HCT116 (cell line): Measurements from ENCODE around the gene COPZ1.

Source experiments
- CEBPB ChIP-seq: IDR thresholded peaks from 2 replicates; pipeline ENCODE4 v1.6.1; 2012; ENCODE audit warnings: low read depth
- EGR1 ChIP-seq: IDR thresholded peaks from 2 replicates; pipeline ENCODE4 v1.6.1; 2012; ENCODE audit warnings: low read depth
- EZH2 ChIP-seq: fragments of 200-600 bp; sonication (generic); IDR thresholded peaks from 2 replicates; pipeline ENCODE4 v1.6.1; 2017; ENCODE audit warnings: antibody characterized with exemption, mixed run types
- EZH2phosphoT487 ChIP-seq: fragments of 200-600 bp; IDR thresholded peaks from 2 replicates; pipeline ENCODE4 v1.6.1; 2018; ENCODE audit warnings: antibody characterized with exemption, borderline replicate concordance
- MAX ChIP-seq: IDR thresholded peaks from 2 replicates; pipeline ENCODE4 v1.6.1; 2012
- POLR2A ChIP-seq: IDR thresholded peaks from 2 replicates; pipeline ENCODE4 v1.7.0; 2011; ENCODE audit warnings: borderline replicate concordance; ENCODE audit not compliant: insufficient read depth, insufficient read length; ENCODE audit errors: extremely low read depth
- POLR2AphosphoS5 ChIP-seq: IDR thresholded peaks from 2 replicates; pipeline ENCODE4 v1.6.1; 2011; ENCODE audit warnings: mild to moderate bottlenecking, low read depth, low read length, moderate library complexity
- REST ChIP-seq: IDR thresholded peaks from 2 replicates; pipeline ENCODE4 v1.6.1; 2012; ENCODE audit warnings: low read depth
- SP1 ChIP-seq: IDR thresholded peaks from 2 replicates; pipeline ENCODE4 v1.6.1; 2012; ENCODE audit warnings: low read depth
- ZBTB33 ChIP-seq: IDR thresholded peaks from 2 replicates; pipeline ENCODE4 v1.6.1; 2011; ENCODE audit warnings: mild to moderate bottlenecking, low read length, moderate library complexity; ENCODE audit not compliant: insufficient replicate concordance; ENCODE audit errors: extremely low read depth
- ZNF274 ChIP-seq: fragments of 200-500 bp; sonication (Bioruptor generic); IDR thresholded peaks from 2 replicates; pipeline ENCODE4 v1.6.1; 2014; ENCODE audit warnings: mild to moderate bottlenecking, low read depth, low read length, inconsistent platforms
- TF ChIP-seq, protein P1 (sequence below), 3 experiments: fragments of 200-600 bp in 1 of 3; sonication (generic) in 1 of 3; IDR thresholded peaks in 2 of 3; conservative IDR thresholded peaks in 1 of 3; 2 replicates each; pipeline ENCODE4 v1.5.1; 2012 to 2017; ENCODE audit warnings: low read depth in 2 of 3, low read length in 2 of 3, antibody characterized with exemption in 1 of 3, borderline replicate concordance in 1 of 3, control low read depth in 1 of 3, mild to moderate bottlenecking in 1 of 3, mixed read lengths in 1 of 3, mixed run types in 1 of 3, moderate library complexity in 1 of 3; ENCODE audit not compliant: insufficient read depth in 1 of 3

- TF ChIP-seq REST (no peak), POLR2A (no peak), SP1 (no peak), ZNF274 (no peak), EZH2phosphoT487 (no peak), EZH2 (no peak), POLR2AphosphoS5 (no peak), ZBTB33 (no peak), MAX (no peak), EGR1 (no peak), CEBPB (no peak)
- TF ChIP-seq, protein P1, sequence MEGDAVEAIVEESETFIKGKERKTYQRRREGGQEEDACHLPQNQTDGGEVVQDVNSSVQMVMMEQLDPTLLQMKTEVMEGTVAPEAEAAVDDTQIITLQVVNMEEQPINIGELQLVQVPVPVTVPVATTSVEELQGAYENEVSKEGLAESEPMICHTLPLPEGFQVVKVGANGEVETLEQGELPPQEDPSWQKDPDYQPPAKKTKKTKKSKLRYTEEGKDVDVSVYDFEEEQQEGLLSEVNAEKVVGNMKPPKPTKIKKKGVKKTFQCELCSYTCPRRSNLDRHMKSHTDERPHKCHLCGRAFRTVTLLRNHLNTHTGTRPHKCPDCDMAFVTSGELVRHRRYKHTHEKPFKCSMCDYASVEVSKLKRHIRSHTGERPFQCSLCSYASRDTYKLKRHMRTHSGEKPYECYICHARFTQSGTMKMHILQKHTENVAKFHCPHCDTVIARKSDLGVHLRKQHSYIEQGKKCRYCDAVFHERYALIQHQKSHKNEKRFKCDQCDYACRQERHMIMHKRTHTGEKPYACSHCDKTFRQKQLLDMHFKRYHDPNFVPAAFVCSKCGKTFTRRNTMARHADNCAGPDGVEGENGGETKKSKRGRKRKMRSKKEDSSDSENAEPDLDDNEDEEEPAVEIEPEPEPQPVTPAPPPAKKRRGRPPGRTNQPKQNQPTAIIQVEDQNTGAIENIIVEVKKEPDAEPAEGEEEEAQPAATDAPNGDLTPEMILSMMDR (IDR thresholded peaks at IDR 0.05 in 2 of 3, conservative IDR thresholded peaks at IDR 0.05 in 1 of 3; ENCODE audit: borderline replicate concordance in 1 of 3, insufficient read depth in 1 of 3, low read depth in 2 of 3, low read length in 2 of 3): no peak
Measured at GRCh38 chr12:54387114-54387467, 62.2 kb downstream of the COPZ1 start.
